Islet of Langerhans (tissue), 1 donor: ENCODE measurements around the gene SRRM2.
"Not testable (repeated sequence)": the region's sequence is repeated elsewhere in the genome, so short reads cannot be mapped to it uniquely, and the experiment has no call there.

ENCODE experiments used
- FAIRE-seq: peaks from one replicate; lab custom pipeline; 2011; peaks lifted over from hg19 to GRCh38; lab: Jason Lieb, UNC

Gene SRRM2

DNA sequence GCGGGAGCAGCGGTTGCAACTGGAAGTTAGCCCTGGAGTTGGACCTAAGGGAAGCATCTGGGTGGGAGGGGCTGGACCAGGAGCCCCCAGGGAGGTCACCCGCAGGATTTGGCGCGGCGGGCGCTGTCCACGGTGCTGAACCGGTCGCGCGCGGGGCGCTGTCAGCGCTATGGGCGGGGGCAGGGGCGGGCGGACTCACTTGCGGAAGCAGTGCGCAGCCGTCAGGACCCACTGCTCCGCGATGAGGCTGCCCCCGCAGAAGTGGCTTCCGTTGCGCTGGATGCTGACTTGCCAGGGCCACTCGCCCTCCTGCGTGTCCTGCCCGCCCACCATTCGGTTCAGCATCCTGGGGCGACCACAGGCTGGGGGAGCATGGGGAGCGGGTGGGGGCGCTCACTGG is 36.9 kb upstream of the SRRM2 start:
- FAIRE-seq = no peak

DNA sequence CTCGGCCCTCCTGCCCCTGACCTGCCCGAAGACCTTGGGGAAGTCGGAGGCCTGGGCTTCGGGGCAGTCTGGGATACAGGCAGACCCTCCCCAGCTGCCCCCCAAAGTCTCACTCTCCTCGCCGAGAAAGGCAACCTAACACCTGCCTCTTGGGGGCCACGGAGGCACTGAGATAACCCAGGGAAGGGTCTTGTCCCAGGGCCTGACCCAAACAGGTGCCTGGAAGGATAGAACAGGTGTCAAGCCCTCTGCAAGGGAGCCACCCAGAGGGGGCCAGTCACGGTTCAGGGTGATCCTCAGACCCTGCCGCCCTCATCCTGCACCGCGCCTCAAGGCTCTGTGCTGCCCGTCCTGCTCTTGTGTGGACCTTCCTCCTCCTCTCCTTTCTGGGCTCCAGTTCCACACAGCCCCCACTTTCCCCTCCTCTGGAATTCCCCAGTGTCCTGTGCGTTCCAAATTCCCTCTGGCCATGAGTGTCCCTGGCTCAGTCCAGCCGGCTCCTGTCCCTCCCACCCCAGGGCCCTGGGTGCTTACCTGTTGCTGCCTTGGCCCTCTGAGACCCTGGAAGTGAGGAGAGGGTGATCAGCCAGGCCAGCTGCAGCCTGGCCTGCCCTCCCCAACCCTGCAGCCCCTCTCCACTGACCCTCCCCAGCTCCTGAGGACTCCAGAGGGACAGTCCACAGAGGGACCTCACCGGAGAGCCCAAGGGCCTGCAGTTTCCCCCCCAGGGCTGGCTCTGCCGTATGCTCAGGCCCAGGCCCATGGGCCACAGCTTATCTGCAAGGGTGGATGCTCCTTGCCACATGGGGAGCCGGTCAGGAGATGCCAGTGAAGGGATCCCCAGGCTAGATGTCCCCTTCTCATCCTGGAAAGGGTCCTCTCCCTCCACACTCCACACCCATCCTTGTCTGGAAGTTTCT is 36.2 kb upstream of the SRRM2 start:
- no peak for FAIRE-seq

DNA sequence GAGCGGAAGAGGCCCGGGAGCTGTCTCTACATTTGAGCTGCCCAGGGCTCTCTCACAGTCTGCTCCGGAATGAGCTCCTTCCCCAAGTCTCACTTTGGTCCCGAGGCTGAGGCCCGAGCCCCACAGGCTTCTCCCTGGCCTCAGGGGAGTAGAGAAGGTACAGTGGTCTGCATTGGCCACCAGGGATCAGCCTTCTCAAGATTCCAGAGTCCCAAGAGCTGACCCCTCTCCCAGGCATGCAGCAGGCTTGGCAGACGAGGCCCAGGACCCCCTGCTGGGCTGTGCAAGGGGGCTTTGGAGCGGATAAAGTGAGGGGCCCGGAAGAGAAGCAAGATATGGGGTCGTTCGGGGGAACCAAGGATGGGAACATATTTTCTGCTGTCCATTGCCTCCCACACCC is 35.5 kb upstream of the SRRM2 start:
- FAIRE-seq = no peak

GRCh38 chr16:2717383-2718263 is 34.8 kb upstream of the SRRM2 start:
- no peak for FAIRE-seq

GRCh38 chr16:2719328-2720063 is 32.9 kb upstream of the SRRM2 start:
- no peak for FAIRE-seq

DNA sequence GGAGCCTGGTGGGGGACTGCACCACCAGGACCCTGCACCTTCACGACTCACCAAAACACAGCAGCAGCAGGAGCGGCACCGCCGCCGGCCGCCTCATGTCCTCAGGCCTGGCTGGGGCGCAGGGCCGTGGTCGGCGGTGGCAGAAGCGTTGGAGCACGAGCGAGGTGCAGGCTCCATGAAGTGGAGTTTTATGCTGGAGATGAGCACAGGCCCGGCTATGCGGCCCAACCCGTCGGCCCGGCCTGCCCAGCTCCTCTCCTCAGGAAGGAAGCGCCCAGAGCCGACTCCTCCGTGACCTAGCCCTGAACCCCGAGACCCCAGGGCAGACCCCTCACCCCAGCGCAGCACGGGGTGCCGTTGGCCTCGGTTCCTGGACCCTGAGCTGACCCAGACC is 32.4 kb upstream of the SRRM2 start, which contains the start of gene PRSS27:
TSS of gene PRSS27 (minus strand) at position 161 of the 394 bp plus-strand sequence. CDS start at position 97, 64 bp downstream.
- no peak for FAIRE-seq

DNA sequence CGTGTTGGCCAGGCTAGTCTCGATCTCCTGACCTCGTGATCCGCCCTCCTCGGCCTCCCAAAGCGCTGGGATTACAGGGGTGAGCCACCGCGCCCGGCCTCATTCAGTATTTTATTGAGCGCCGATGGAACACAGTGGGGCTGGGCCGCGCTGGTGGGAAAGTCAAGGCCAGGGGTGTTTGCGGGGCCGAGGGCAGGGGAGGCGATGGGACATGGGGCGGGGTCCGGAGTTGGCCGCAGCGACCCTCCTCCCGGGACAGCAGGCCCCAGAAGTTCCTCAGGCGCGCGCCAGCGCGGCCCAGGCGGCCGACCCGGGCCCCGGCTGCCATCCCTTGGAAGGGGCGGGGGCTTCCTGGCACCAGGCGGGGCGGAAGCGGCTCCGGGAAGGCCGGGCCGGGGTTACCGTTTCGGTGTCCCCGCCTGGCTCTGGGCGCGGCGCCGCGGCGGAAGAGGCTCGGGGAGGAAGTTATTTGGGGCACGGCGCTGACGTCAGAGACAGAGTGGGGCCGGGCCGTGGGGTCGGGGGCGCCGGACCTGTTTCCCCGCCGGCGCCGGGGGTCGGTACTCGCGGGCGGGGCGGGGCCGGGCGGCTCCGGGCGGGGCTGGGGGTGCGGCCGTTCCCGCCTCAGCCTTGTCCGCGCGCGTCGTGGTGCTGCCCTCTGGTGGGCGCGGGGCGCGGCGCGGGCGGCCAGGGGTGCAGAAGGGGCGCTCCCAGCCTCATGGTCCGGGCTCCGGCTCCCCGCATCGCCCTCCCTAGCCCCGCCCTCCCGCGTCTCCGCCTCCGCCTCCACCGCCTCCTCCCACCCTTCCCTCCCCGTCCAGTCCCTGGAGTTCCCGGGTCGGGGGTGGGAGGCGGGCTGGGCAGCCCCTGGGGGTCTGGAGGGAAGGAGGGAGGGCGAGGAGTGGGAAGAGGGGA is 31.5 kb upstream of the SRRM2 start:
- FAIRE-seq = no peak

DNA sequence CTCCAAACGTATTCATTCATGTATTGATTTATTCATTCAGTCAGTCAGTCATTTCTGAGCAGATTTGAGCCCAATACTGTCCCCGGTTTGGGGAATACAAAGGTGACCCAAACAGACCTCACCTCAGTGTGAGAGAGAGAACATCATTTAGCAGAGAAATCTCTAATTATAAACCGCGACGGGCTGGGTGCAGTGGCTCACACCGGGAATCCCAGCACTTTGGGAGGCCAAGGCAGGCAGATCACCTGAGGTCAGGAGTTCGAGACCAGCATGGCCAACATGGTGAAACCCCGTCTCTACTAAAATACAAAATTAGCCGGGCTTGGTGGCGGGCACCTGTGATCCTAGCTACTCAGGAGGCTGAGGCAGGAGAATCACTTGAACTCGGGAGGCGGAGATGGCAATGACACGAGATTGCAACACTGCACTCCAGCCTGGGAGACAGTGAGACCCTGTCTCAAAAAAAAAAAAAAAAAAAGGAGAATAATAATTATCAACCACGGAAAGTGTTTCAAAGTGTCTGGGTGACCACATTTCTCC is 30.7 kb upstream of the SRRM2 start:
- FAIRE-seq = not testable (repeated sequence)

GRCh38 chr16:2724088-2724676 is 28.3 kb upstream of the SRRM2 start:
- no peak for FAIRE-seq

- FAIRE-seq = no peak
These were observed 27.6 kb upstream of the SRRM2 start for GRCh38 chr16:2724816-2725348.

GRCh38 chr16:2726923-2727322 is 25.5 kb upstream of the SRRM2 start:
- no peak for FAIRE-seq

DNA sequence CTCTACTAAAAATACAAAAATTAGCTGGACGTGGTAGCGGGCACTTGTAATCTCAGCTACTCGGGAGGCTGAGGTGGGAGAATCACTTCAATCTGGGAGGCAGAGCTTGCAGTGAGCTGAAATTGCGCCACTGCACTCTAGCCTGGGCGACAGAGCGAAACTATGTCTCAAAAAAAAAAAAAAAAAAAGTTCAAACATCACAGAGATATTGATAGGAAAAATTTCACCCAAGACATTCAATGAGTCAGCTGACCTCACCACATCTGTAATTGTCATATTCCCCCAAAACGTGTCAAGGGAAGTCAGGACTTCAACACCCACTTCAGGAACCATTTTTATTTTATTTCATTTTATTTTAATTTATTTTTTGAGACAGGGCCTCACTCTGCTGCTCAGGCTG is 24.4 kb upstream of the SRRM2 start:
- no peak for FAIRE-seq

DNA sequence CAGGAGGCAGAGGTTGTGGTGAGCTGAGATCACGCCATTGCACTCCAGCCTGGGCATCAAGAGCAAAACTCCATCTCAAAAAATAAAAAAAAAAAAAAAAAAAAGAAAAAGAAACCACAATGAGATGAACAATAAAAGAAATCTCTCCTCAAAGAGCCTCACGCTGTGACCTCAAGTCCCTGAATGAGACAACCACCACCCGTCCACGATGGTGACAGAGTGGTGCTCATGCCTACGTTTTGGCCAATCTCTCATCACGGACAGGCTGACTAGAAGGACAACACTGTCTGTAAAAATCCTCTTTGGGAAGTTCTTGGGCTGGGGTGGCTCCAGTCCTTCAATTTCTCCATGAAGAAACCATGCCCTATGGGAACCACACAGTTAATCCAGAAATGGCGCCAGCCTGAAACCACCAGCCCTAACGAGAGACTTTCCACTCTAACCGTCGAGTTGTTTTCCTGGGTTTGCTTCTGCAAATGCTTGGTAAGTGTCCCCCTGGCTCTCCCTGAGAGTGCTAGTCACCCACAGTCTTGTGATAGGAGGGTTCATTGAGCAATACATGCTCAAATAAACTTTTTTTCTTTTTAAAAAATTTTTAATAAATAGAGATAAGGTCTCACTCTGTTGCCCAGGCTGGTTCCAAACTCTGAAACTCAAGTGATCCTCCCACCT is 17.5 kb upstream of the SRRM2 start:
- no peak for FAIRE-seq

- FAIRE-seq = no peak
These were observed 15.8 kb upstream of the SRRM2 start for GRCh38 chr16:2736476-2737237.

DNA sequence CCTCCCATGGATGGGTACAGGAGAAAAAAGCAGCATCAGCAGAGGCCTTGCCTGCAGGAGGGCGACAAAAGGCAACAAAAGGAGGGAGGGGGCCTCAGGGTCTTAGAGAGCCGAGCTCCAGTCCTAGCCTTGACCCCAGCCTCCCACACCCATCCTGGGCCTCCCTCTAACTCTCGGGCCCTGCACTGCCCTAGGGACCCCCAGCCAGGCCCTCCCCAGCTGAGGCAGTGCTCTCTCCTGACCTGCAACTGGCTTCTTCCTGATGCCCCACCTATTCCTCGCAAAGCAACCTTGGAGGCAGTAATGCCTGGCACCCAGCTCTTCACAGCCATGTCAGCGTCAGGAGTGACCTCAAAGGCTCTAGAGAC is 15.2 kb upstream of the SRRM2 start:
- no peak for FAIRE-seq

DNA sequence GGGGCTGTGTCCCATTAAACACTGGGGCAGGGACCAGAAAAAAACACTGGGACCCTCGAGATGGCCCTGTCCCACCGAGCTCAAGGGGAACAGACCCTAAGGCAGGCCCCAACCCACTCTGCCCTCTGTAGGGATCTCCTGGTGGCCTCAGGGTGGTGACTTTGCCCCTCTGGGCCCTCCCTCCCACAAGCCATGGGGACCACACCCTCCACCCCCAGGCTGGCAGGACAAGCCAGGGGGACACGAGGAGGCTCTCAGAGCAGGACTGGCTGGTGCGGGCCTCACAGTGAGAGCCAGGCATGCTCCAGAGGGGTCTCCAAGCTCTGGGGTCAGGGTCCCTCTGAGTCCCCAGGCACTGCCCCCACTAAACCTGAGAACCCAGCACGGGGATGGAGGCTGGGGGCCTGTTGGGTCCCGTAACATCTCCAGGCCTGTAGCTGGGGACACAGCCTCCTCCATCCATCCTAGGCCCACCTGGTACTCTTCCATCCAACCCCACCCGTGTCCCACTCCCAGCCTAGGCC is 14.5 kb upstream of the SRRM2 start:
- no peak for FAIRE-seq

GRCh38 chr16:2738615-2739014 is 13.8 kb upstream of the SRRM2 start:
- no peak for FAIRE-seq

DNA sequence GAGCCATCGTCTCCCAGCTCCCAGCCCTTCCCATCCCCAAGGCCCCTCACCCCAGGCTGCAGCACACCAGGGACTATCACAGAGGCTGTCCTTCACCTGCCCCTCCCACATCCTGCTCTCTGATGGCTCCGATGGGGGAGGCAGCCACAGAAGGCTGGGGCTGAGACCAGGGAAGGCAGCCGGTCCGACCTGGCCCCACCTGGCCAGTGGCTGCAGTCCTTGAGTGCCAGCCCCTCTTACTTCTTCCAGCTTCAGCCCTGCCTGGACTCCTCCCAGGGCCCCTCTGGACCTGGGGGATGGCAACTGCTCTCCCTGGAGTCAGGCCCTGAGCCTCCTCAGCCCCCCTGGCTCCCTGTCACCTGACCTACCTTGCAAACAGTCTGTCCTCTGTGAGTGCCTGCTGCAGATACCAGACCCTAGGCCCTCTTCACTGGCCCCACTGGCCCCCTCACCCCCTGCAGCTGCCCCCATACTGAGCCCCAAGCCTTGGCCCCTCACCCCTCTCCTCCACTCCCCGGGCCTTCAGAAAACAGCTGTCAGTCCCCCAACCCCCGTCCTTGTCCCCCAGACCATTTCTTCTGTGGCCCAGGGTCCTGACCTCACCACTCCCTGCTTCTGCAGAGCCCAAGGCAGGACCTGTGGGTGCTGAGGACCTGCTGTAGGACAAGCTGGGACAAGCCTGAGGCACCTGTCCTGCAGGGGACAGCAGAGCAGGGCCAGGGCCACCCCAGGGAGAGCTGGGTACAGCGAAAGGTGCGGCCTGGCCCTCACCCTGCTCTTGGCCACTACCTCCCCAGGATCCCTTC is 12.6 kb upstream of the SRRM2 start:
- no peak for FAIRE-seq
